Anterior cingulate cortex (tissue), 58 donors: ENCODE results near the gene FAM13B.
"Not testable (repeated sequence)": the region's sequence is repeated elsewhere in the genome, so short reads cannot be mapped to it uniquely, and the experiment has no call there.

ENCODE experiments used
- DNase-seq, 58 donors: peaks; one replicate each; lab custom pipeline; 2025; lab: John Stamatoyannopoulos, UW

The FAM13B gene

GRCh38 chr5:137994556-137994955, 38.3 kb downstream of the FAM13B start:
- DNase-seq: no peak

GRCh38 chr5:137989419-137989818, 43.5 kb downstream of the FAM13B start:
- no peak for DNase-seq

DNA sequence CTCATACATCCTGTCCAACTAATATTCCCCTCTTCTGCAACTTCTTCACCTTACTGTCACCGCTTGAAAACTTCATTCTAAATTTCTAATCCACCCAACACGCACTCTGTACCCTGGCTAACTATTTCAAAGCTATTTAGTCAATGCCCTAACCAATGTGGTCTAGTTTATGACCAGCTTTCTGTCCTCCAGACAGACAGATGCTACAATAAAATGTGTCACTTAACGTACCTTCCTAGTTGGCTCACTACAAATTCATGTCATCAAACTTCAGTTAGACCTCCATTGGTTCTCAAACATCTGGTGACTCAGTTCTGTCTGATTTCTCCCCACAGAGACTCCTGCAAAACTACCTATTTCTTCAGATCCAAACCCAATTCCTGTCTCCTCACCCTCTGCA, 57.7 kb downstream of the FAM13B start:
- DNase-seq: no peak

DNA sequence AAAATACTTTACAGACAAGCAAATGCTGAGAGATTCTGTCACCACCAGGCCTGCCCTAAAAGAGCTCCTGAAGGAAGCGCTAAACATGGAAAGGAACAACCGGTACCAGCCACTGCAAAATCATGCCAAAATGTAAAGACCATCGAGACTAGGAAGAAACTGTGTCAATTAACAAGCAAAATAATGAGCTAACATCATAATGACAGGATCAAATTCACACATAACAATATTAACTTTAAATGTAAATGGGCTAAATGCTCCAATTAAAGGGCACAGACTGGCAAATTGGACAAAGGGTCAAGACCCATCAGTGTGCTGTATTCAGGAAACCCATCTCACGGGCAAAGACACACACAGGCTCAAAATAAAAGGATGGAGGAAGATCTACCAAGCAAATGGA, 62.5 kb downstream of the FAM13B start:
- not testable (repeated sequence) for DNase-seq

DNA sequence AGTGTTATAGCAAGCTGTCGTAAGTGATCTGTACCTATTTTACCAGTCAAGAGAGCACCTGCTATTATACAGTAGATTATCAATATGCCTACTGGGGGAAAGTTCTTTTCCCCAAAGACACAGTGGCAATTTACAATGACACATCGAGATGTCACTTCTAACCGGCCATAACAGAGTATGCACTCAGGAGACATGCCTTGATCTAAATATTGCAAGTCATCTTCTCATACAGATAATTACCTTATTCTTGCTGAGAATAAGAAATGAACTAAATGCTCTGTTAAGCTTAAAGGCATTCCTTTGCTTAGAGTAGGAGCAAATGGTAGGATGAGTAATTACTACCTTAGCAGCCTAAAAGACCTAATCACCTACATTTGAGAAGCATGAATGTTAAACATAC, 72.1 kb downstream of the FAM13B start:
- DNase-seq: no peak

- peak in 3 of 58 donors; percentile 4 to 22 (median 5) for DNase-seq
Observed at GRCh38 chr5:137960141-137960540, 72.7 kb downstream of the FAM13B start.

DNA sequence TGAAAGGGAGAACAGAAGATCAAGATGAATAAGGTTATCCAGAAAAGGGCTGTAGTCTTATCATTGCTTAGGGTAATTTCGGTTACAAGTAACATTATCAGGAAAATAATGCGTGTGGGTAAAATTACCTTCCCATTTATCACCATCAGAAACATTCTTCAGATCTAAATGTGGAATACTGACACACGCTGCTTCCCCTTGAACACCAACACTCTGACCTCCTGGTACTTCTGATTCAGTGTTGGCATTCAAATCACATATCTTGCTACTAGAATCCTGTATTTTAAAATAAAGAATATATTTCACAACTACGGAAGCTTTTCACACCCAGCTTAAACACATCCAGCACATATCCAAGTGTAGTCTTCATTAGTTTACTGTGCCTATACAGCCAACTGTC, 73.4 kb downstream of the FAM13B start:
- no peak for DNase-seq

GRCh38 chr5:137957948-137958347, 74.9 kb downstream of the FAM13B start:
- no peak for DNase-seq

GRCh38 chr5:137954131-137954879, 78.6 kb downstream of the FAM13B start:
- DNase-seq: peak in 4 of 58 donors; percentile 11 to 57 (median 31)

GRCh38 chr5:137945825-137946224, 87.1 kb downstream of the FAM13B start:
- no peak for DNase-seq

- not testable (repeated sequence) for DNase-seq
Observed at GRCh38 chr5:137944280-137944679, 88.6 kb downstream of the FAM13B start.

DNA sequence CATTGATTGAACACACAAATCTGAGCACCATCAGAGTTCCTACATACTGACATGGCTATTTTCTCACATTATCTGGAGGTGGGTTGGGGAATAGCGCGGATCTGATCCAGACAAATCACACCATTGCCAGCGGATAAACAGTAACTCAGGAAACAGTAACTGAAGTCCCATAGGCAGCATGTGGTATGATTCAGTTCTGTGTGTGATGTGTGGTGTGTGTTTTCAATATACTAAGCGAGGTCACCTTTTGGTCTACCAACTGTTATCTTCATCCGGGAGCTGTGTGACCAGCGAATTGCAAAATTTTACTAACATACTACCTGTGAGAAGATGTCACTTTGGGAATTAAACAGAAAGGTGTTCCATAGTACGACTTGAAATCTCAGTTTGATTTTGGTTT, 93.5 kb downstream of the FAM13B start:
- no peak for DNase-seq

GRCh38 chr5:137938751-137939143, 94.1 kb downstream of the FAM13B start:
- DNase-seq: no peak

GRCh38 chr5:137937994-137938750, 94.7 kb downstream of the FAM13B start:
- no peak for DNase-seq

GRCh38 chr5:137935694-137936093, 97.2 kb downstream of the FAM13B start:
- no peak for DNase-seq

GRCh38 chr5:137935190-137935589, 97.7 kb downstream of the FAM13B start:
- no peak for DNase-seq

DNA sequence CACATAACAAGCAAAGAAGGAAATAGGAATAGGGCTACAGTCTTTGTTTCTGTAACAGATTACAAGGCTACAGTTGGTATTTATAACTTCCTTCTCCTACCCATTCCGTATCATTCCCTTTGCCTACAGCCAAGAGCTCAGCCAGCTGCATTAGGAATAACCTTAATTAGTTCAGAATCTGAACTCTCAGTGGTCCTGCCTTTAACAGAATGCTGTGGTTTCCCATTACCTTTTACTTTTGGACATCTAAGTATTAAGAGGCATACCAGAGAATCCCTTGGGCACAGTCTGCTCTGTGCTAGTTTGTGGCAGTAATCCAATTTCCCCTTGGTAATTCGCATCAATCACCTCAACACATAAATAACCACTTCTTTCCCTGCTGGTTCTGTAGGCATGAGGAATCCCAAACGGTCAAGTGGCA, 99.4 kb downstream of the FAM13B start:
- DNase-seq: no peak

DNA sequence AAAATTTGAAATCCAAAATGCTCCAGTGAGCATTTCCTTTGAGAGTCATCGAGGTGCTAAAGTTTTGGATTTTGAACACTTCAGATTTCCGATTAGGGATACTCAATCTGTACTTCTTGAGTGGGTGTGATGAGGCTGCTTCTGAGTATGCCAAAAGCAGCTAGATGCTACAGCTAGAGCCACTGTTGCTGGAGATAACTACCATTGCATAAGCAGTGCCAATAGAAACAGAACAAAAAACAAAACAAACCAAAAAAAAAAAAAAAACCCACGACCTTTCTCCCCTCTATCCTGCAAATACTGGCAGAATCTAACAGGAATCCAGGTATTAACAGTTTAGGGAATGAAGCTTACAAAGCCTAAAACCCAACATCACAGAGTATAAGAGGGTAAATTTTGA, 100.1 kb downstream of the FAM13B start:
- peak in 1 of 58 donors; percentile 8 for DNase-seq

- peak in 1 of 58 donors; percentile 27 for DNase-seq
Observed at GRCh38 chr5:137923856-137924255, 109.0 kb downstream of the FAM13B start.

- no peak for DNase-seq
Observed at GRCh38 chr5:137921931-137922330, 110.9 kb downstream of the FAM13B start.

- no peak for DNase-seq
Observed at GRCh38 chr5:137916923-137917322, 116.0 kb downstream of the FAM13B start.

DNA sequence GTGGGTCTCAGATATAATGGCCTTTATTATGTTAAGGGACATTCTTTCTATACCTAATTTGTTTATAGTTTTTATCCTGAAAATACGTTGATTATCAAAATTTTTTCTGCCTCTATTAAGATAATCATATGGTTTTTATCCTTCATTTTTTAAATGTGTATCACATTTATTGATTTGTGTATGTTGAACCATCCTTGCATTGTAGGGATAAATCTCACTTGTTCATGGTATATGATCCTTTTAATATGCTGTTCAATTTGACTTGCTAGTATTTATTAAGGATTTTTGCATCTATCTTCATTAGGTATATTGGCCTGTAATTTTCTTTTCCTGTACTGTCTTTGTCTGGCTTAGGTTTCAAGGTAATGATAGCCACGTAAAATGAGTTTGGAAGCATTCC, 118.1 kb downstream of the FAM13B start:
- DNase-seq: no peak
